ENCODE measurements around the gene MB.

DNA sequence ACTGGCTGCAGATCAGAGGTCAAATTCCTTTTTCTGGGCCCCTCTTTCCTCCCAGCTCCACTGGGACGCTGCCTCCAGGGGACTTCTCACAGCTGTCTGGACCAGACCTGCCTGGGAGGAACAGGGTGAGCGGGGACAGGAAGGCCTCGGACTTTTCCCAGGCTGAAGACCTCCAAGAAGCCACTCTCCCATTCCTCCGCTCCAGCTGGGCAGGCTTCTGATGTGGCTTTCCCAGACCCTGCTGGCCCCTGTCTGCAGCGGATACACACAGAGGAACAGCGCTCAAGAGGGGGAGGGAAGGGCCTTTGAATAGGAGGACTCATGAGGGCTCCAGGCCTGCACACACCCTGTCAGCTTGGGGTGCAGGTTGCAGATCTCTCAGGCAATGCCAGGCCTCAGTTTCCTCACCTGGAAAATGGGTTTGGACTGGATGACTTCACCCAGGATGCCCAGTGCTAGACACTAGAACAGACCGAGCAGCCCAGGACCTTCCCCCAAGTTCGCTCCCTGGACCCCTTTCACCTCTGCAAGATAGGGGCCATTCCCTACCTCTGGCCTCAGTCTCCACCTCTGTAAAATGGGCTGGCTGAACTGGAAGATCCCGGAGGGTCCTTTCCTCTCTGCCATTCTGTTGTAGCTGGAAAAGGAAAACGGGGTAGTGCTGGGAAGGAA lies 36.6 kb downstream of the MB start:
- TF ChIP-seq CTCF (IDR thresholded peaks at IDR 0.05) (no peak), POLR2A (IDR thresholded peaks at IDR 0.05) (no peak)

Measured in Peyer's patch (tissue), 4 donors.